Stimulated activated CD4-positive, alpha-beta T cell treated with anti-CD3 and anti-CD28 coated beads, TNF-alpha, amount 100 ng/mL, for 48 hours (primary cell): ENCODE measurements around the gene CENPM.
A peak's percentile ranks its signal among the peaks of the same experiment; 100 is the strongest.

Experiments
- DNase-seq, 3 donors: peaks; one replicate each; pipeline ENCODE4 v3.0.0-alpha.2; 2020; ENCODE audit warnings: low read depth in 3 of 3

CENPM gene

GRCh38 chr22:41933411-41934177 is 13.4 kb downstream of the CENPM start:
- DNase-seq = no peak

GRCh38 chr22:41932353-41932752 is 14.6 kb downstream of the CENPM start:
- DNase-seq = no peak

DNA sequence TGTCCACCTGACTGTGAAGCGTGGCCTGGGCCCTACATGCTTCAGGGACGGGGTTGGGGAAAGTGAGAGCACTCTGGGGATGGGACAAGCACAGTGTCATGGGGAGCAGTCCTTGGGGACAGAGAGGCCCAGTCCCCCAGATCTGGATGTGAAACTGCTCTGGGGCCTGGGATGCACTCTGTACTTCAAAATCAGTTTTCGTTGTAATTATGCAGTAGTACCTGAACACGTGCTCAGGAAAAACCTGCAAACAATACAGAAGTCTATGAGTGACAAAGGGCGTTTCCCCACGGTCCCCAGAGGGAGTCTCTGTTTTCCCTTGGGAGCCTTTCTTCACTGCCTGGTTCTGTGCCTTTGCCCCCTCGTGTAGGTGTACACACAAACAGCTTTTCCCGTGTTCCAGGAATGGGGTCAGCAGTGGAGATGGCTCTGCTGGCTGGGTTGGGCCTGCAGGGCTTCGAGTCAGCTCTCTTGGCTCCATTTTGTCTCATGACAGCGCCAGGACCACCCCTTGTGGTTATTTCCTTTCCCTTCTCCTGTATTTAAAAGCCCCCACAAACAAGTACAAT is 15.2 kb downstream of the CENPM start:
- DNase-seq = no peak

- no peak for DNase-seq
Observed at GRCh38 chr22:41929418-41929810, 17.5 kb downstream of the CENPM start.

- no peak for DNase-seq
Observed at GRCh38 chr22:41928593-41929417, 18.1 kb downstream of the CENPM start.

- DNase-seq = no peak
Observed at GRCh38 chr22:41927813-41928212, 19.1 kb downstream of the CENPM start.

- peak; percentile 52 to 79 (median 63) for DNase-seq
Observed at GRCh38 chr22:41925783-41926460, 21.0 kb downstream of the CENPM start.

GRCh38 chr22:41923595-41924276 is 23.2 kb downstream of the CENPM start:
- DNase-seq = no peak

GRCh38 chr22:41922940-41923594 is 23.9 kb downstream of the CENPM start:
- DNase-seq = no peak

DNA sequence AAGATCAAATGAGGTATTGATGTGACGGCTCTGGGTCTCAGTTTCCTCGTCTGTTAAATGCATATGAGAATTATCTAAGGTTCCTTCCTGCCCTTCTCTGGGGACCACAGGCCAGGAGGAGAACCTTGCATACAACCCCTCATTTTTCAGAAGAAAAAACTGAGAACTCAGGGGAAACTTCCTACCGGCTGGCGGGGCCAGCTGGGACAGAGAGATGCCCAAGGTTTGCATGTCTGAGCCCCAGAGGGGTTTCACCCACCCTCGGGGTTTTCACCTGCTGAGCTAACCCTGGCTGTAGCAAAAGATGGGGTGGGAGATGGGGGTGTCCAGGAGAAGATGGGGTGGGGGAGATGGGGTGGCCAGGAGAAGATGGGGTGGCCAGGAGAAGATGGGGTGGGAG is 24.6 kb downstream of the CENPM start:
- no peak for DNase-seq

- DNase-seq = no peak
Observed at GRCh38 chr22:41920271-41920976, 26.5 kb downstream of the CENPM start.

DNA sequence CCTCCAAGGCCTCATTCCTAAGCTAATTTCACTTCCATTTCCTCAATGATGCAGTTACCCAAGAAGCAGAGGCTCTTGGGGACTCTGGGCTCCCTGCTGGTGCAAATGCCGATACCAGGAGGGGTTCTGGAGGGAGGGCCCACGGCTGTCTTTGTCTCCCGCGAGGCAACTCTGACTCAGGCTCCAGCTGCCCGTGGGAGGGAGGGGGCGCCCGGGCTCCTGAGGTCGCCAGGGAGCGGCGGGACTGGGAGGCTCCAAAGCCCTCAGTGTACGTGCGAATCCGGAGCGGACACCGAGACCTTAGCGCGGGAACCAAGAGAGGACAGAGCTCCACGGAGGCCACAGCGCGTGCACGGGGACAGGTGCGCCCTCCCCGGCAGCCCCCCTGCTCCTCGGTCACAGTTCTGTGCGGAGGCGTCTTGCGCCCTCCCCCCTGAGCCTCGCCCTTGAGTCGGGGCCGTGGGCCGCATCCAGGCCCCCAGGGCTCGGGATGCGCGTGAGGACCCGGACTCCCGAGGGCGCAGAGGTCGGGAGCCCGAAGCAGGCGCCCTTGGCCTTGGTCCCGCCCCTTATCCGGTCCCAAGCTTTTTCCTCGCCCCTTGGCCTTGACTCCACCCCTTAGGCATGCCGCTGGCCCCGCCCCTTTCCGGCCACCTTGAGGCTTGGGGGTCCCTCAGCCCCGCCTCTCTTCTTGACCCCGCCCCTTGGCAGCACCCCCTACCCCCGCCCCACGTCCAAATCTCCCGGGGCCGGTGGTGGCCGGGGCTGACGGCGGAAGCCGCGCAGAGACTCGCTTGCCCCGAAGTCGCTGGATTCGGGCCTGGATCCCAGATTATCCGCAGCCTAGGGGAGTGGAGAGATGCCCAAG is 27.4 kb downstream of the CENPM start:
- DNase-seq = no peak

- no peak for DNase-seq
Observed at GRCh38 chr22:41917903-41918791, 28.8 kb downstream of the CENPM start.

DNA sequence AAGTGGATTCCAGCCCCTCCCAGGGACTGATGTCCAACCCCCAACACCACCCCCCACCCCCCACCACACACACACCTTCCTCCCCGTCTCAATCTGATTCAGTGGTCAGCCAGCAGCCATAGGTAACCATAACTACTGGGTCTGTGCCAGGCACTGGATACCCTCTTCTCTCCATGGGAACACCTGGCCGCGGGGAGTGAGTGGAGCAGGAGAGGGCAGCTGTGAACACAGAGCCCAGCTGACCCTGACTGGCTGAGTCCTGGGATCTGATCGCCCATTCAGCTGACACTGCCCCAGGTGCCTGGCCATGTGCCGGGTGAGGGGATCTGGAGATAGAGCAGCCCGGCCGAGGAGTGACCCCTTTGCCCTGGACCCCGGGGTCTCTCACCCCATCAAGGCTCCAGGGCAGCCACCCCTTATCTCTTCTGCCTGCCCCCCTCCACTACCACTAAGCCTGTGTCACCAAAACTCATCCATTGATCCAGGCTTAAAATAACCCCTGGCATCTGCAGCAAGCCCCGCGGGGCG is 29.5 kb downstream of the CENPM start:
- DNase-seq = no peak

GRCh38 chr22:41916745-41917358 is 30.1 kb downstream of the CENPM start:
- no peak for DNase-seq

GRCh38 chr22:41915786-41916493 is 31.0 kb downstream of the CENPM start:
- no peak for DNase-seq
